ENCODE measurements around the gene HOXD10. TPM values are rescaled to one million over a fixed set of nuclear protein-coding genes. Genes with fewer than 3 reads are reported as not detected.

The HOXD10 gene
- total RNA-seq, 1 experiment from 2014 or later: 0.03 TPM

DNA sequence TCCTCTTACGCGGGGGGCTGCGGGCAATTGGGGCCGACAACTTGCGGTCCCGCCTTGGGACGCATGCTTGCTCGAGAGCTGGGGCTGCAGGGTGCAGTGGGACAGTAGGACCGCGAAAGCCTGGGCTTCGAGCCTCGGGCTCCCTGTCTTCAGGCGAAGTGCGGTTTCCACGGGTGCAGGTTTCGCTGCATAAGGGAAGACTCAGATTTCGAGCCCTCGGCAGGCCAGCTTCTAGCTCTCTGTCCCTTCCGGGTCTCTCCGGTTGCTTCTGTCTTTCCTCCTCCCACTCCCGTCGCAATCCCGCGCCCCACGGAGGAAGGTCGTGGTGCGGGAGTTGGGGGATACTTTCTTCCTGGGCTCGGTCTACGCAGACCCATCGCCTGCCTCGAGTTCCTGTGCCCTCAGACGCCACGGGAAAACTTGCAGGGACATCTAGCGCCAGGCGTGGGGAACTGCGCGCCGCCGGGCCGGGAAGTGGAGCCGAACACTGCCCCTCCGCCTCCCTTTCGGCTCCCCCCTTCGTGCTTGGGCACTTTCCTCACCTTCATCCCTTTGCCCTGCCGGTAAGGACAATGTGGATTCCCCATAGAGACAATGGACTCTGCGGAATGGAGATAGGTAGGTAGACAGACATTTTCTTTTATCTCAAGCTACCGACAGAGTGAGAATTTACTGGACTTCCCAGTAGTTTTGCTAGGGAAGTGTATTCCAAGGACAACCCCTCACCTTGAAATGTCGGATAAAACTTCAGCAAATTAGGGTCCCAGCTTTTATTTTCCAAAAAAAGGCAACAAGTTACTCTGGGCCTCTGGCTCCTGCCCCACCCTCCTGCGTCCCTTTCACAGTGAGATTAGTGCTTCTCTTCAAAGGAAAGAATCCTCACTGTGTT lies 28.3 kb upstream of the HOXD10 start:
- peak; percentile 87 for DNase-seq
- Histone ChIP-seq H3K27me3 (ENCODE audit: control insufficient read depth, insufficient read depth, low read length) (peaks cover 95% of the 10 kb centered on the region), H3K4me3 (ENCODE audit: insufficient read depth, low read depth, low read length) (peak overlapping the region; percentile 36), H3K36me3 (replicated peaks; ENCODE audit: control insufficient read depth, insufficient read depth, low read length) (no peaks in the 10 kb centered on the region)

DNA sequence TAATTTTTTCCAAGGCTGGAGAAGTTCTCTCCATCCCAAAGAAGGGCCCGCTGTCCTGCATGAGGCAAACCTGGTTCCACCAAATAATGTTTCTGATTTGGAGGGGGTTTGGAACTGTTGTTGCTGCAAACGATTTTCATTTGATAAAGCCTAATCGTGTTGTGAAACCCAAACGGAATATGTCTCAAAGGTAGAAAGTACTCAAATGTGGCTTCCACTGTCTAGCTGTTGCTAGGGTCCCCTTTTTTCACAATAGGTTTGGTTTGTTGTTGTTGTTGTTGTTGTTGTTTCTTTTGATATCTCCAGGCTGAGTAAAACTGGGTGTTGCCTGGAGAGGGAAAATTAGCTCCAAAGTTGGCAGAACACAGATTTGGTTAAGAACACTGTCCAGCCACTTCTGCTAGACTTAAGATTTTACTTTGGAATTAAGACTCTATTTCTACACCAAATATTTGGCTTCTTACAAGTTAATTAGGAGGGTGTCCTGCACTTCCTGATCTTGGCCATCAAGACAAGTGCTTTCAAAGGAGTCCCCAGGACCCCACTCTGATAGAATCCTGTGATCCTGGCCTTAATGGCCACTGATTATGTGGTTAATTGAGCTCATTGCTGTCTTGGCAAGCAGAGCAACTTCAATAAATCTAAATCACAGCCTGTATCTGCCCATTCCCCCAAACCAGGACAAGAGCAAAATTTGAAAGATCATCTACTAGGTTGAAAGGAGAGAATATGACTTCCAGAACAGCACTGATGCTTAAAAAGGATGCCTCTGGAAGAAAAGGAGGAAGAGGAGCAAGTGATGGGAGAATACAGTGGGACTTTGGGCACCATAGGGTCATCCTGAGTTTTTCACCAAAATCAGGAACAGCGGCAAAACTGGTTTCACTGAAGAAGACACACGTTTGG lies 27.4 kb upstream of the HOXD10 start:
- Histone ChIP-seq H3K36me3 (replicated peaks; ENCODE audit: control insufficient read depth, insufficient read depth, low read length) (no peaks in the 10 kb centered on the region), H3K27me3 (ENCODE audit: control insufficient read depth, insufficient read depth, low read length) (peaks cover 95% of the 10 kb centered on the region), H3K4me3 (ENCODE audit: insufficient read depth, low read depth, low read length) (no peak overlapping the region)
- no peak for DNase-seq

DNA sequence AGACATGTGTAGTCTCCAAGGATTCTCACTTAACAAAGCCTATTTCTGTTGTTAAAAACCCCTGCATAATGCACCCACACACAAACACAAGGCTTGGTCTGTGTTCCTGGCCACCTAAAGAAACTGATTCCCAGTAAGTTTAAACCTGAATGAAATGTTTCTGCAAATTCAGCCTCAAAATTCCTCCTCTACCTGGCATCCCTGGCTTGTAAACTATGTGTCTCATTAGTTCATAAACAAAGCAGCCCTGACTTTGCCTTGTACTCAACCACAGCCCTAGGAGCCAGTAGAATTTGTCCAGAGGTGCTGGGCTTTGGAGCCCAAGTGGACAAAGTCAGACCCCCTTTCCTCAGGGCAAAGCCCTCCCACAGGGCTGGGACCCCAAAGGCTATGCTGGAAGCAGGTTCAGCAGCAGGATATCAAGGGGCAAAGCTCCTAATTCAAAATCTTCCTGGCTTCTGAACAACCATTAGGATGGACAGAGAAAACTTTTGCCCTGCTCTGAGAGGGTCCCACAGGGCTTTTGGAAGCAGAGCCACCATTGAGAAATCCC lies 26.7 kb upstream of the HOXD10 start:
- DNase-seq: no peak

DNA sequence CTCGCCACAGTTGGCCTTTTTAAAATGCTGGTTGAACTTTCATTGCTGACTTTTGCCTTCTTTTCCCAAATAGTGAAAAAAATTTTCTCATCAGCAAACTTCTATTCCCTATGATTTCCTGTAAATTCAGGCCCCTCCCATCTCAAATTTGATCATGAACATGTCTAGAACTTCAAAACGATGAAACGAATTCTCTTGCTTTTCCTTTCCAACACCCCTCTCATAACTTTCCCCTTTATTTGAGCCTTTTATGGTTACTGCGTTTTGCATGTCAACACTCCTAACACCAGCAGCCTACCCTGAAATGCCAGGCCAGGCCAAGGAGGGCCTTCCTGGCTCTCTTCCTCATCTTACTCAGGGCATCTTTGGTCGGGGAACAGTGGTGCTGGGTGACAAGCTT lies 25.7 kb upstream of the HOXD10 start:
- Histone ChIP-seq H3K36me3 (replicated peaks; ENCODE audit: control insufficient read depth, insufficient read depth, low read length) (no peaks in the 10 kb centered on the region), H3K27me3 (ENCODE audit: control insufficient read depth, insufficient read depth, low read length) (peaks cover 95% of the 10 kb centered on the region), H3K4me3 (ENCODE audit: insufficient read depth, low read depth, low read length) (no peak overlapping the region)
- no peak for DNase-seq

More for the DNA sequence above, 26.7 kb upstream of the HOXD10 start:
- no peak overlapping the region for H3K4me3 ChIP-seq (ENCODE audit: insufficient read depth, low read depth, low read length)
- H3K36me3 ChIP-seq (replicated peaks; ENCODE audit: control insufficient read depth, insufficient read depth, low read length): no peaks in the 10 kb centered on the region
- H3K27me3 ChIP-seq (ENCODE audit: control insufficient read depth, insufficient read depth, low read length): peaks cover 95% of the 10 kb centered on the region

DNA sequence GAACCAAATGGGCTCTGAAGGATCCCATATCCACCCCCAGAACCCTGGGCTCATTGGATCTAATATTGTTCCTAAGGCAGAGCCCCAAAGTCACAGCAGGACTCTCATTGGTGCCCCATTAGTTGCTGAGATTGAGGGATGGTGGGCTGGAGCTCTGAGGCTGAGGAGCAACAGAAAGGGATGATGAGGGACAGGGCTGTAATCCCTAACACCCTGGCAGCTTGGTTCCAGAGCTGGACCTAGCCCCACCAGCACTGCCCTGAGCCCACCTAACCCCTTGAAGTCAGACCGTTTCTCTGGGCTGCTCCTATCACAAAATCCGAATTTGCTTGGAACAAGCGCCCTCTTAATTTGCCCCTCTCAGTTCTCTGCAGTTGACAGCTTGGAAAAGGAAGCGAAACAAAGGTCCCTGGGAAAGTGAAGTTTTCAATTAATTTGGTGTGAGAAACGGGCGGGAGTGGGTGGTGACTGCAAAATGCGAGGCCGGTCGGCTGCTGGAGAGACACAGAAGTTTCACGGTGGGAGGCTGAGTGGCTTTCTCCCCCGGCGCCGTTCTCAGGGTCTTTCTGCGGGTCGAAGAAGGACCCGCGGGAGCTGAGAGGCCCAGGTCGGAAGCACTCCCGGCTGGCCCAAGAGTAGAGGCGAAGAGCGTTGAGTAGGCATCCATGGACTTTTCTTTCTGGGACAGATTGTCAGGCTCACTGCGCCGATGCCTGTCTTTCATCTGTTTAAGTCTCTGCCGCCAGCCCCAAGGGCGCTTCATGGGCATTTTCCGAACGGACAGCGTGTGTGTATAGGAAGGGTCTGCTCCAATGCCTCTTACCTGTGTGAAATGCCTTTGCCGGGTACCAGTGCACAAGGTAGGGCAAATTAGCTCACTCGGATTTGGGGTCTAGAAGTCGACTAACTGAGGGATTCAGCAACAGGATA lies 25.0 kb upstream of the HOXD10 start:
- H3K4me3 ChIP-seq (ENCODE audit: insufficient read depth, low read depth, low read length): no peak overlapping the region
- peaks cover 95% of the 10 kb centered on the region for H3K27me3 ChIP-seq (ENCODE audit: control insufficient read depth, insufficient read depth, low read length)
- peak; percentile 54 for DNase-seq
- no peaks in the 10 kb centered on the region for H3K36me3 ChIP-seq (replicated peaks; ENCODE audit: control insufficient read depth, insufficient read depth, low read length)

DNA sequence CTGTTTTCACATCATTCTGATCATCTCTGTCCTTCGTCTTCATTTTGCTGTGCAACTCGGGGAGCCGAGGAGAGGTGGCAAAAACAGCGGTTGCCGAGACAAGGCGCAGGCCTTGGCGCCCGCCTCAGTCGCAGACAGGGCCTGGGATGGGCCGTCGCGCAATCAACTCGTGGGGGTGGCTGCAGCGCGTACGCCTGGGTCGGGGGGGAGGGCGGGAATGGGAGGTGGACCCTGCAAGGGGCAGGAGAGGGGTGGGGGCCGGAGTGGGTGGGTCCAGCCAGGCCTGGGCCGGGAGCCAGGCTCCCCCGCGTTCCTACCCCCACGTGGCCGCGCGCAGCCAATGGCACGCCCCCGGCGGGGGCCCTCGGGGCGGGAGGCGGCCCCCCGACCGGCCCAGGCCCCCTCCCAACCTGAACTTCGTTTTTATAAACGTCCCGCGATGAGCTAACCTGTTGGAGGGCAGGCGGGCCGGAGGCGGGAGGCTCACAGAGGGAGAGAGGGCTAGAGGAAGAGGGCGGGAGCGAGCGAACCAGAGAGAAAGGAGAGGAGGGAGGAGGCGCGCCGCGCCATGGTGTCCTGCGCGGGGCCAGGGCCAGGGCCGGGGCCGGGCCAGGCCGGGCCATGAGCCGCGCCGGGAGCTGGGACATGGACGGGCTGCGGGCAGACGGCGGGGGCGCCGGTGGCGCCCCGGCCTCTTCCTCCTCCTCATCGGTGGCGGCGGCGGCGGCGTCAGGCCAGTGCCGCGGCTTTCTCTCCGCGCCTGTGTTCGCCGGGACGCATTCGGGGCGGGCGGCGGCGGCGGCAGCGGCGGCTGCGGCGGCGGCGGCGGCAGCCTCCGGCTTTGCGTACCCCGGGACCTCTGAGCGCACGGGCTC lies 24.1 kb upstream of the HOXD10 start, which contains the start of gene HOXD13:
TSS of gene HOXD13 (plus strand) at position 452 of the 875 bp plus-strand sequence. CDS start at position 622, 170 bp downstream.
- H3K27me3 ChIP-seq (ENCODE audit: control insufficient read depth, insufficient read depth, low read length): peaks cover 93% of the 10 kb centered on the region
- H3K36me3 ChIP-seq (replicated peaks; ENCODE audit: control insufficient read depth, insufficient read depth, low read length): no peaks in the 10 kb centered on the region
- peak within 1 kb of the TSS; percentile 14 for H3K4me3 ChIP-seq (ENCODE audit: insufficient read depth, low read depth, low read length)
- peak; percentile 92 for DNase-seq

DNA sequence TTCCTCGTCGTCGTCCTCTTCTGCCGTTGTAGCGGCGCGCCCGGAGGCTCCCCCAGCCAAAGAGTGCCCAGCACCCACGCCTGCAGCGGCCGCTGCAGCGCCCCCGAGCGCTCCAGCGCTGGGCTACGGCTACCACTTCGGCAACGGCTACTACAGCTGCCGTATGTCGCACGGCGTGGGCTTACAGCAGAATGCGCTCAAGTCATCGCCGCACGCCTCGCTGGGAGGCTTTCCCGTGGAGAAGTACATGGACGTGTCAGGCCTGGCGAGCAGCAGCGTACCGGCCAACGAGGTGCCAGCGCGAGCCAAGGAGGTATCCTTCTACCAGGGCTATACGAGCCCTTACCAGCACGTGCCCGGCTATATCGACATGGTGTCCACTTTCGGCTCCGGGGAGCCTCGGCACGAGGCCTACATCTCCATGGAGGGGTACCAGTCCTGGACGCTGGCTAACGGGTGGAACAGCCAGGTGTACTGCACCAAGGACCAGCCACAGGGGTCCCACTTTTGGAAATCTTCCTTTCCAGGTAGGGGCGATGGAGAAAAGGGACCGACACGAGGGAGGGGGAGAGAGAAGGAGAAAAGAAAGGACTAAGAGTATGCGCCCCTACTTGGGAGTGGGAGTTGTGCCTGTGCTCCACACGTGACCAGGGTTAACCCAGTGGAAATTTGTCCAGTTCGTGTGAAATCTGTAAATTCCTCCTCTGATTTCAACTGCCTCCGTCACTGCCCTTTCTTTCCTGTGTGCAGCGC lies 23.3 kb upstream of the HOXD10 start:
- peaks cover 92% of the 10 kb centered on the region for H3K27me3 ChIP-seq (ENCODE audit: control insufficient read depth, insufficient read depth, low read length)
- H3K36me3 ChIP-seq (replicated peaks; ENCODE audit: control insufficient read depth, insufficient read depth, low read length): no peaks in the 10 kb centered on the region
- peak; percentile 81 for DNase-seq
- peak overlapping the region; percentile 14; the same call in 1 of the 2 replicates for H3K4me3 ChIP-seq (ENCODE audit: insufficient read depth, low read depth, low read length)

DNA sequence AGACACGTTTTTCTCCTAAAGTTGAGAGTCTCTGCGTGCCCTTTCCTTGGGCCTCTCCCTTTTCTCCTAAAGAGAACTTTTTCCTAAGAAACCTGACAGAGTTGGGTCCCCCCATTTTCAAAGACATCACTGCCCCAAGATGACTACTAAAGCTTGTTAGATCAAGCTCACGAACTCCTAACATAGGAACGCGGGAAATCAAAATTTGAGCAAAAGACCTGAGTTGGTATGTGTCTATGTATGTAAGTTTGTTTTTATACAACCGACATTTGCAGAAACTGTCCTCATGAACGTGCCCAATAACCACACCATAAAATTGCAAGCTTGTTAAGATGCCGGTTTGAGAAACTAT lies 22.7 kb upstream of the HOXD10 start:
- no peak for DNase-seq
- H3K27me3 ChIP-seq (ENCODE audit: control insufficient read depth, insufficient read depth, low read length): peaks cover 92% of the 10 kb centered on the region
- H3K36me3 ChIP-seq (replicated peaks; ENCODE audit: control insufficient read depth, insufficient read depth, low read length): no peaks in the 10 kb centered on the region
- no peak overlapping the region for H3K4me3 ChIP-seq (ENCODE audit: insufficient read depth, low read depth, low read length)

DNA sequence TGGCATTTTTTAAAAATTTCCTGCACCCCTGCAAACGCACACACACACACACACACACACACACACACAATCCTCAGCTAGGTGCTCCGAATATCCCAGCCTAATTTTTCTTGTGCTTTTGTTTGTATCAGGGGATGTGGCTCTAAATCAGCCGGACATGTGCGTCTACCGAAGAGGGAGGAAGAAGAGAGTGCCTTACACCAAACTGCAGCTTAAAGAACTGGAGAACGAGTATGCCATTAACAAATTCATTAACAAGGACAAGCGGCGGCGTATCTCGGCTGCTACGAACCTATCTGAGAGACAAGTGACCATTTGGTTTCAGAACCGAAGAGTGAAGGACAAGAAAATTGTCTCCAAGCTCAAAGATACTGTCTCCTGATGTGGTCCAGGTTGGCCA lies 22.2 kb upstream of the HOXD10 start:
- Histone ChIP-seq H3K36me3 (replicated peaks; ENCODE audit: control insufficient read depth, insufficient read depth, low read length) (no peaks in the 10 kb centered on the region), H3K4me3 (ENCODE audit: insufficient read depth, low read depth, low read length) (no peak overlapping the region), H3K27me3 (ENCODE audit: control insufficient read depth, insufficient read depth, low read length) (peaks cover 92% of the 10 kb centered on the region)
- no peak for DNase-seq

DNA sequence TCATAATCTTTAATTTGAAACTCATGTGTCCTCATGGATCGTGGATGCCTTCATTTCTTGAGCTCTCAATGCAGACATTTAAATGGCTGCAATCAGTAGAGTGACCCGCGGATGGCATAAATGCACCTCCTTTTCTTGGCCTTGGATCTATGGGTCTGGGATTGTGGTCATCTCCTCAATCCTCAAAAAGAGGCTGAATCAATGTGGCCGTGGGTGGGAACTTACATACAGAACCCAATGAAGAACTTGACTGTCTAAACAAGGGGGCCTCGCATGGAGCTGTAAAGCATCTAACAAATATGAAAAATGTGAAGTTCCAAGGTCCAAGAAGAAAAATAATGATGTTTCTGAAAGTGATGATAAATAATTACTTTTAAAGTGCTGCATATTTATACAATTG lies 21.2 kb upstream of the HOXD10 start:
- Histone ChIP-seq H3K4me3 (ENCODE audit: insufficient read depth, low read depth, low read length) (no peak overlapping the region), H3K36me3 (replicated peaks; ENCODE audit: control insufficient read depth, insufficient read depth, low read length) (no peaks in the 10 kb centered on the region), H3K27me3 (ENCODE audit: control insufficient read depth, insufficient read depth, low read length) (peaks cover 92% of the 10 kb centered on the region)
- DNase-seq: no peak

DNA sequence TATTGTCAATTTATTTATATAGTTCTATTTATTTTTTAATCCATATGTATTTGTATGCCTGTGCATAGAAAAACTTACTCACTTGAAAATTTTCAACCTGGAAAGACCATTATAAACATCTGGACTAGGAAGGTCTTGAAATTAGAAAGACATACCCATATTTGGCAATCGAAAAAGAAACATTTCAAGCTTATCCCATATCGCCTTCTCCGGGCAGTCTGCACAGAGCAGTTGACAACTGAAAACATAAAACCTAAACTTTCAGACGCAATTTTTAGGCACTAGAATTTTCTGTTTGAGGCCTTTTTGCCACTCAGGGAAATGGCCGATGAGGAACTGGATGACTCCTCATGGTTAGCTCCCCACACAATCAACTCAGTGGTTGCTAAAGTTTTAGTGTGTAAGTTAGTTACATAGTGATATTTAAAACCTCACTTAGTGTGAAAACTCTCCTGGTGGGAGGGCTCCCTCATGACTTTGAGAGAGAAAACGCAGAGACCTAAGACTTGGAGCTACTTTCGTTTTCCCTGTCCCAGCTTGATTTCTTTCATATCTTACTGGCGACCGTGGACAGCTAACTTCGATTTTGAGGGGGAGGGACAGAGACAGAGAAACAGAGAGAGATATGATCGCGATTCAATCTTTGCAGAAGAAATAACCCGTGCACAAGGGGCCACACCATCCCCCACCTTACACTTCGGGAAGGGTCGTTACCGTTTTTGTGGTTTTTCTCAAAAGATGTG lies 20.2 kb upstream of the HOXD10 start:
- peak overlapping the region; percentile 46 for H3K4me3 ChIP-seq (ENCODE audit: insufficient read depth, low read depth, low read length)
- H3K27me3 ChIP-seq (ENCODE audit: control insufficient read depth, insufficient read depth, low read length): peaks cover 92% of the 10 kb centered on the region
- H3K36me3 ChIP-seq (replicated peaks; ENCODE audit: control insufficient read depth, insufficient read depth, low read length): no peaks in the 10 kb centered on the region
- DNase-seq: no peak
